Endothelial cell of umbilical vein (primary cell): ENCODE results near the gene ARID2. TPM values are rescaled to one million over a fixed set of nuclear protein-coding genes. Genes with fewer than 3 reads are reported as not detected.

Experiments
- BruUV-seq: library from RNA; stranded (reverse); fragments of 400-500 nt; replicated peaks from 2 replicates; lab custom pipeline; 2021; lab: Mats Ljungman, UMichigan
- CTCF ChIA-PET: fragments of 300-600, 350-600 bp; sonication (Branson Sonifier 250); formaldehyde crosslinking; loops from one replicate; lab custom pipeline; 2021; ENCODE audit warnings: antibody characterized with exemption, inconsistent platforms; lab: Charles Lee
- POLR2A ChIA-PET: fragments of 300-600, 350-600 bp; sonication (Branson Sonifier 250); formaldehyde crosslinking; loops from one replicate; lab custom pipeline; 2021; ENCODE audit warnings: antibody characterized with exemption, inconsistent platforms; lab: Charles Lee
- DNase-seq: peaks from one replicate; pipeline ENCODE4 v3.0.0-alpha.2; 2011; ENCODE audit warnings: low read depth, low spot score
- FAIRE-seq: peaks from 2 replicates; lab custom pipeline; 2011; peaks lifted over from hg19 to GRCh38; lab: Jason Lieb, UNC
- H2AFZ ChIP-seq: 2 replicates; pipeline ENCODE4 v1.6.0; 2012; ENCODE audit warnings: low read depth, low read length, control low read depth, inconsistent platforms
- H3K27ac ChIP-seq: 2 replicates; pipeline ENCODE4 v1.5.1; 2011; ENCODE audit warnings: low read depth, mild to moderate bottlenecking, control low read depth, low read length, moderate library complexity; ENCODE audit not compliant: insufficient read depth
- H3K27me3 ChIP-seq, 2 experiments: 2 replicates each; pipeline versions ENCODE4 v1.6.0 to v1.6.1; 2011; ENCODE audit warnings: low read length in 2 of 2, mixed read lengths in 1 of 2; ENCODE audit not compliant: control insufficient read depth in 2 of 2, insufficient read depth in 2 of 2
- H3K36me3 ChIP-seq, 2 experiments: 2 replicates in 1 of 2; 3 replicates in 1 of 2; pipeline ENCODE4 v1.5.1; 2011; ENCODE audit warnings: low read length in 2 of 2, mild to moderate bottlenecking in 1 of 2, moderate library complexity in 1 of 2; ENCODE audit not compliant: control insufficient read depth in 2 of 2, insufficient read depth in 2 of 2; ENCODE audit errors: extremely low read depth in 1 of 2
- H3K4me1 ChIP-seq: 3 replicates; pipeline ENCODE4 v1.5.1; 2011; ENCODE audit warnings: mild to moderate bottlenecking, low read length; ENCODE audit not compliant: control insufficient read depth, insufficient read depth; ENCODE audit errors: extremely low read depth
- H3K4me2 ChIP-seq: 2 replicates; pipeline ENCODE4 v1.6.1; 2011; ENCODE audit warnings: low read length, control low read depth, mixed read lengths; ENCODE audit not compliant: insufficient read depth
- H3K4me3 ChIP-seq, 3 experiments: fragments of 200-600 bp in 1 of 3; sonication (generic), shearing (Covaris generic) in 1 of 3; replicated peaks in 1 of 3; 2 replicates each; pipeline ENCODE4 v1.5.1; 2011 to 2016; ENCODE audit warnings: control low read depth in 3 of 3, low read length in 3 of 3, mild to moderate bottlenecking in 2 of 3, inconsistent platforms in 1 of 3, low read depth in 1 of 3, moderate library complexity in 1 of 3; ENCODE audit not compliant: insufficient read depth in 1 of 3
- H3K79me2 ChIP-seq: 2 replicates; pipeline ENCODE4 v1.6.0; 2012; ENCODE audit warnings: low read length, inconsistent platforms; ENCODE audit not compliant: control insufficient read depth, insufficient read depth
- H3K9ac ChIP-seq: replicated peaks from 2 replicates; pipeline ENCODE3; 2011; ENCODE audit warnings: low read length, control low read depth; ENCODE audit not compliant: insufficient read depth; ENCODE audit errors: extremely low read depth
- H3K9me1 ChIP-seq: replicated peaks from 3 replicates; pipeline ENCODE4 v1.6.0; 2011; ENCODE audit warnings: mild to moderate bottlenecking, low read length; ENCODE audit not compliant: control insufficient read depth, insufficient read depth; ENCODE audit errors: extremely low read depth
- H3K9me3 ChIP-seq: replicated peaks from 2 replicates; pipeline ENCODE4 v1.5.1; 2012; ENCODE audit warnings: low read length, inconsistent platforms; ENCODE audit not compliant: control insufficient read depth, insufficient read depth
- H4K20me1 ChIP-seq: replicated peaks from 2 replicates; pipeline ENCODE3; 2011; ENCODE audit warnings: mild to moderate bottlenecking, low read length; ENCODE audit not compliant: control insufficient read depth, insufficient read depth; ENCODE audit errors: extremely low read depth
- JUN ChIP-seq: IDR thresholded peaks from 2 replicates; pipeline ENCODE4 v1.6.1; 2011; ENCODE audit warnings: borderline replicate concordance, low read depth; ENCODE audit not compliant: insufficient read length, insufficient read depth
- POLR2A ChIP-seq: IDR thresholded peaks from 2 replicates; pipeline ENCODE4 v1.6.1; 2012; ENCODE audit warnings: low read depth, mild to moderate bottlenecking, control low read depth, low read length
- POLR2AphosphoS5 ChIP-seq: IDR thresholded peaks from 2 replicates; pipeline ENCODE4 v1.6.1; 2012; ENCODE audit warnings: low read depth, mild to moderate bottlenecking, control low read depth, low read length, moderate library complexity; ENCODE audit not compliant: insufficient read depth
- dilution Hi-C: fragments of 300-500 bp; cut with MboI; formaldehyde crosslinking; loops from one replicate; pipeline ENCODE4 v1.15.0; 2019; ENCODE audit warnings: low sequenced_read_pairs; ENCODE audit not compliant: extremely low pct_ligation_motif_present
- intact Hi-C: fragments of 100-400 bp; cut with micrococcal nuclease; formaldehyde crosslinking; loops from one replicate; pipeline ENCODE4 v1.10.0; 2022
- polyA plus RNA-seq, 4 experiments: library from polyadenylated mRNA; depleted of rRNA in 3 of 4; stranded (reverse) in 3 of 4; unstranded in 1 of 4; fragments of >200 nt; gene quantifications; 2 replicates each; pipeline versions ENCODE4 v1.2.1 to v1.2.3, GENCODE V29; 2011 to 2012; ENCODE audit warnings: missing spikeins in 1 of 4
- total RNA-seq: library from RNA; stranded (reverse); gene quantifications from 2 replicates; pipeline ENCODE4 v1.2.3, GENCODE V29; 2021
- TF ChIP-seq, protein P1 (sequence below), 2 donors: IDR thresholded peaks; 1 replicate in 1 of 2; 2 replicates in 1 of 2; pipeline ENCODE4 v1.5.1; 2011; ENCODE audit warnings: low read length in 2 of 2, mild to moderate bottlenecking in 2 of 2, moderate library complexity in 2 of 2, control low read depth in 1 of 2, inconsistent platforms in 1 of 2, low read depth in 1 of 2; ENCODE audit not compliant: insufficient read depth in 1 of 2; ENCODE audit errors: extremely low read depth in 1 of 2
- TF ChIP-seq, protein P2 (sequence below): IDR thresholded peaks from 2 replicates; pipeline ENCODE4 v1.6.1; 2011; ENCODE audit not compliant: insufficient read depth, insufficient read length

ARID2 gene
- total and polyA plus RNA-seq, 2 donors (not counting 3 experiments of a cell fraction or from before 2014, with no cell fraction given), result 10.8 to 26.7 TPM

DNA sequence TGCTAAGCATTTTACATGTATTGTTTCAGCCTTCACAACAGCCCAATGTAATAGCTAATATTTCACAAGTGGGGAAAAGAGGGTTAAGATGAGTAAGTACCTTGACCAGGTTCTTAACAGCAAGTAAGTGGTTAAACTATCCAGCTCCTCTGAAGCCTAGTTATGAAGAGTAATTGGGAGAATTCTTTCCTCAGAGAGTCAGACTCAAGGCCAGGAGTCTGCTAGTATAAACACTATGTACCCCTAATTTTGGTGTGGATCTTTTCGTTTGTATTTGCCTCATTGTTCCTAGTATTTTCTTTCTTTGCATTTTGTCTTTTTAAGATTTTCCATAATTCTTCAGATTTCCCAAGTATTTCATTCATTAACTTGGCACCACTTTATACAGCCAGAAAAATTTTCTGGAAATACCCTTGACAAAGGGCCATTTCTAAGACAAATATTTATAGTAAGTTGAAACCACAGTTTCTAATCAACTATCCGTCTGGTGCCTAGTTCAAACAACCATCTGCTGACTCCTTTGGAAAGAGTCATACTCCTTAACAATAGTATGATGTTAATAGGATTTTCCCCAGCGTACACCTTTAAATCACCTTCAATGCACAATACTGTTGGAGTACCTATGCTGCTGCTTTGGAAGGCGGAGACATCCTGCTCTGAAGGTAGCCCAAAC, 179.7 kb downstream of the ARID2 start:
- BruUV-seq, result no TSS peak
- no peaks in the 10 kb centered on the region for H3K27me3 ChIP-seq
- no peak overlapping the region for H3K4me2 ChIP-seq
- H3K36me3 ChIP-seq, result peaks cover 0 to 2% of the 10 kb centered on the region in 2 experiments
- peaks cover 4% of the 10 kb centered on the region for H3K4me1 ChIP-seq
- no peaks in the 10 kb centered on the region for H3K9me3 ChIP-seq
- CTCF ChIA-PET, result no interaction called here
- H2AFZ ChIP-seq, result no peak overlapping the region
- H3K4me3 ChIP-seq, result no peak overlapping the region
- no peak overlapping the region for H3K27ac ChIP-seq
- no peaks in the 10 kb centered on the region for H3K9me1 ChIP-seq
- TF ChIP-seq, protein P1, sequence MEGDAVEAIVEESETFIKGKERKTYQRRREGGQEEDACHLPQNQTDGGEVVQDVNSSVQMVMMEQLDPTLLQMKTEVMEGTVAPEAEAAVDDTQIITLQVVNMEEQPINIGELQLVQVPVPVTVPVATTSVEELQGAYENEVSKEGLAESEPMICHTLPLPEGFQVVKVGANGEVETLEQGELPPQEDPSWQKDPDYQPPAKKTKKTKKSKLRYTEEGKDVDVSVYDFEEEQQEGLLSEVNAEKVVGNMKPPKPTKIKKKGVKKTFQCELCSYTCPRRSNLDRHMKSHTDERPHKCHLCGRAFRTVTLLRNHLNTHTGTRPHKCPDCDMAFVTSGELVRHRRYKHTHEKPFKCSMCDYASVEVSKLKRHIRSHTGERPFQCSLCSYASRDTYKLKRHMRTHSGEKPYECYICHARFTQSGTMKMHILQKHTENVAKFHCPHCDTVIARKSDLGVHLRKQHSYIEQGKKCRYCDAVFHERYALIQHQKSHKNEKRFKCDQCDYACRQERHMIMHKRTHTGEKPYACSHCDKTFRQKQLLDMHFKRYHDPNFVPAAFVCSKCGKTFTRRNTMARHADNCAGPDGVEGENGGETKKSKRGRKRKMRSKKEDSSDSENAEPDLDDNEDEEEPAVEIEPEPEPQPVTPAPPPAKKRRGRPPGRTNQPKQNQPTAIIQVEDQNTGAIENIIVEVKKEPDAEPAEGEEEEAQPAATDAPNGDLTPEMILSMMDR (IDR thresholded peaks at IDR 0.05; ENCODE audit: extremely low read depth in 1 of 2, insufficient read depth in 1 of 2, low read depth in 1 of 2, low read length in 2 of 2), result no peak
- no peak for TF ChIP-seq POLR2A
- no peak for TF ChIP-seq POLR2AphosphoS5
- TF ChIP-seq JUN, result no peak
- TF ChIP-seq, protein P2, sequence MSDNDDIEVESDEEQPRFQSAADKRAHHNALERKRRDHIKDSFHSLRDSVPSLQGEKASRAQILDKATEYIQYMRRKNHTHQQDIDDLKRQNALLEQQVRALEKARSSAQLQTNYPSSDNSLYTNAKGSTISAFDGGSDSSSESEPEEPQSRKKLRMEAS, result no peak
- intact Hi-C loops (no loop called here), dilution Hi-C loops (no loop called here)
- FAIRE-seq, result no peak
- H4K20me1 ChIP-seq, result no peaks in the 10 kb centered on the region
- H3K79me2 ChIP-seq, result no peaks in the 10 kb centered on the region
- no peak for DNase-seq
- H3K9ac ChIP-seq, result no peak overlapping the region
- POLR2A ChIA-PET, result no interaction called here
